GM10266 (cell line): ENCODE measurements around the gene GCSAM.

ENCODE experiments used
- DNase-seq: peaks from one replicate; pipeline ENCODE4 v3.0.0; 2012; ENCODE audit errors: extremely low spot score
- CTCF ChIP-seq: IDR thresholded peaks from 2 replicates; pipeline ENCODE4 v1.5.1; 2012; ENCODE audit warnings: mild to moderate bottlenecking, low read depth; ENCODE audit not compliant: control insufficient read depth, insufficient read depth; ENCODE audit errors: missing control alignments

Gene GCSAM

GRCh38 chr3:112132975-112133448 is at the start of gene GCSAM:
Gene GCSAM (minus strand): TSS chr3:112133248. CDS start chr3:112133120, 128 bp downstream.
- TF ChIP-seq CTCF = no peak
- peak; percentile 66 for DNase-seq

GRCh38 chr3:112175646-112176045 is 42.6 kb upstream of the GCSAM start:
- TF ChIP-seq CTCF = no peak
- no peak for DNase-seq

- TF ChIP-seq CTCF = no peak
- DNase-seq = no peak
These were observed 42.0 kb upstream of the GCSAM start for GRCh38 chr3:112175037-112175436.

DNA sequence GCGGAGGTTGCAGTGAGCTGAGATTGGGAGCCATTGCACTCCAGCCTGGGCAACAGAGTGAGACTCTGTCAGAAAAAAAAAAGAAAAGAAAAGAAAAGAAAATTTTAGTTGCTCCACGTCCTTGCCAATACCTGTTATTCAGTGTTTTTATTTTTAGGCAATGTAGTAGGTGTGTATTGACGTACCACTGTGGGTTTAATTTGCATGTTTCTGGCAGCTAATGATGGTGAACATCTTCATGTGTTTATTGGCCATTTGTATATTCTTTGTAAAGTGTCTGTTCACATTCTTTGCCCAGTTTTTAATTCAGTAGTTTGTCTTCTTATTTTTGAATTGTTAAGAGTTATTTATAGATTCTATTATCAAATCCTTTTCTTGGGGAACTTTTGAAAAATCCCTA is 38.1 kb upstream of the GCSAM start:
- TF ChIP-seq CTCF = no peak

DNA sequence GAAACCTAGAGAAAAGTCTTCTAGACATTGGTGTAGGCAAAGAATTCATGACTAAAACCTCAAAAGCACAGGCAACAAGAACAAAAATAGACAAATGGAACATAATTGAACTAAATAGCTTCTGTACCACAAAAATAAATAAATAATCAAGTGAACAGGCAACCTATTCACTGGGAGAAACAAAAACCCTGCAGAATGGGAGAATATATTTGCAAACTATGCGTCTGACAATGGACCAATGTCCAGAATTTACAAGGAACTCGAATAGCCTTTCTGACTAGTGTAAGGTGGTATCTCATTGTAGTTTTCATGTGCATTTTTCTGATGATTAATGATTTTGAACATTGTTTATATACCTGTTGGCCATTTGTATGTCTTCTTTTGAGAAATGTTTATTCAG is 37.0 kb upstream of the GCSAM start:
- no peak for TF ChIP-seq CTCF
- DNase-seq = no peak

More for the DNA sequence above, 38.1 kb upstream of the GCSAM start:
- DNase-seq = no peak

GRCh38 chr3:112167758-112168157 is 34.7 kb upstream of the GCSAM start:
- peak; percentile 57 for DNase-seq
- TF ChIP-seq CTCF = no peak

GRCh38 chr3:112149136-112149535 is 16.1 kb upstream of the GCSAM start:
- no peak for TF ChIP-seq CTCF
- DNase-seq = no peak

- no peak for TF ChIP-seq CTCF
- no peak for DNase-seq
These were observed 10.6 kb upstream of the GCSAM start for GRCh38 chr3:112143689-112144088.
